ENCODE data around the gene TAAR5.

Gene TAAR5

DNA sequence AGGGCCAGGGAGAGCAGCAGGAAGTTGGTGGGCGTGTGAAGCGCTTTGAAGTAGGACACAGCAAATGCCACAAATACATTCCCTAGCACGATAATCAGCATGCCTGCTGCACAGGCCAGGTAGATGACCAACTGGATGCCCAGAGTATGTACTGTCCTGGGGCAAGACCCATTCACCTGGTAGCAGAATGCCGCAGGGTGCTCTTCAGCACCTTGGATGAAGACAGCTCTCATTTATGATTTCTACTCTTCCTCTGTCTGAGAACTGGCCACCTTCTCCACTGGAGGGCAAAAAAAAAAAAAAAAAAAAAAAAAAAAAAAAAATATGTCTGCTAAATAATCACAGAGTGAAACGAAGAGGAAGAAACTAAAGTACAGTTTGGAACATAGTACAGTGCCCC lies at the start of gene TAAR5:
TSS of gene TAAR5 (minus strand) at position 288 of the 400 bp plus-strand sequence. CDS start at position 233, 55 bp downstream.
- TF ChIP-seq GATA2 (IDR thresholded peaks at IDR 0.05; ENCODE audit: low read depth, low read length) (no peak), GATA3 (IDR thresholded peaks at IDR 0.05; ENCODE audit: low read depth, low read length) (no peak)

DNA sequence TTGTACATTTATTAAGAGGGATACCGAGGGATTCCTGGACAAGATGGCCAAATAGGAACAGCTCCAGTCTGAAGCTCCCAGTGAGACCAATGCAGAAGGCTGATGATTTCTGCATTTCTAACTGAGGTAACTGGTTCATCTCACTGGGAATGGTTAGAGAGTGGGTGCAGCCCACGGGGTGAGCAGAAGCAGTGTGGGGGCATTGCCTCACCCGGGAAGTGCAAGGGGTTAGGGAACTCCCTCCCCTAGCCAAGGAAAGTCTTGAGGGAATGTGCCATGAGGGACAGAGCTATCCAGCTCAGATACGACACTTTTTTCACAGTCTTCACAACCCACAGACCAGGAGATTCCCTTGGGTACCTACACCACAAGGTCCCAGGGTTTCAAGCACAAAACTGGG lies 45.3 kb upstream of the TAAR5 start:
- no peak for TF ChIP-seq GATA3 (IDR thresholded peaks at IDR 0.05; ENCODE audit: low read depth, low read length)
- no peak for TF ChIP-seq GATA2 (IDR thresholded peaks at IDR 0.05; ENCODE audit: low read depth, low read length)

GRCh38 chr6:132633362-132633761 lies 43.8 kb upstream of the TAAR5 start:
- TF ChIP-seq GATA2 (IDR thresholded peaks at IDR 0.05; ENCODE audit: low read depth, low read length) (no peak), GATA3 (IDR thresholded peaks at IDR 0.05; ENCODE audit: low read depth, low read length) (no peak)

GRCh38 chr6:132624175-132624574 lies 34.6 kb upstream of the TAAR5 start, which contains the start of gene TAAR2:
Gene TAAR2, minus strand, starts transcription at chr6:132624275. Its CDS starts 0 bp downstream, at chr6:132624275.
- TF ChIP-seq GATA2 (IDR thresholded peaks at IDR 0.05; ENCODE audit: low read depth, low read length), result no peak
- TF ChIP-seq GATA3 (IDR thresholded peaks at IDR 0.05; ENCODE audit: low read depth, low read length), result no peak

DNA sequence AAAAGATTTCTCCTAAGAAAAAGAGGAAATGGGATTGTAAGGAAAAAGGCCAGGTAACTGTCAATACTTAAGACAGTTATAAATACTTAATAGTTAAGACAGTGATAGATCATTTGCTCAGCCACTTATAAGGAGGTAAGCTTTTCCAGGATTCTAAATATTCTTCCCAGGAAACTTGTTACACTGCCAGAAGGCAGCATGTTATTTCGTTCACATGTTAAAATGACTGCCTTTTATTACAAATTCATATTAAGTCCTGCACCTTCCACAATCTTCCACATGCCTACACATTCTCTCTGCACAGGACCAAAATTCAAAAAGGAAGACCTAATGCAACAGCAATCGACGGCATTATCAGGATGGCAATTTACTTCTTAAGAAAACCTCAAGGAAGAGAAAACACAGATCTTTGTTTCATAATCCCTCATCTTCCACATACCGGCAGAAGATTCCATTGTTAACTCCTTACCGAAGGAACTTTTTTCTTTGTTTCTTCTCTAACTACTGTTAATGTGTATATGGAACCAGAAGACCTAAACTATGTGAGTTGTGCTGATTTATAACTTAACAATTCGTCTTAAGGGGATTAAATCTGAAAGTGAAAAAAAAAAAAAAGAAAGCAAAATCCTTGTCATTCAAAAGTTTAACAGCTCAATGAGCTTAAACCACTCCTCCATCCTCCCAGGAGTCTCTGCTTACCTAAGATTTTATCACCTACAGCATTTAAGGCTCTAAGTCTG lies 33.7 kb upstream of the TAAR5 start:
- TF ChIP-seq GATA2 (IDR thresholded peaks at IDR 0.05; ENCODE audit: low read depth, low read length) (no peak), GATA3 (IDR thresholded peaks at IDR 0.05; ENCODE audit: low read depth, low read length) (no peak)

GRCh38 chr6:132616677-132617076 lies 27.1 kb upstream of the TAAR5 start:
- no peak for TF ChIP-seq GATA2 (IDR thresholded peaks at IDR 0.05; ENCODE audit: low read depth, low read length)
- no peak for TF ChIP-seq GATA3 (IDR thresholded peaks at IDR 0.05; ENCODE audit: low read depth, low read length)

DNA sequence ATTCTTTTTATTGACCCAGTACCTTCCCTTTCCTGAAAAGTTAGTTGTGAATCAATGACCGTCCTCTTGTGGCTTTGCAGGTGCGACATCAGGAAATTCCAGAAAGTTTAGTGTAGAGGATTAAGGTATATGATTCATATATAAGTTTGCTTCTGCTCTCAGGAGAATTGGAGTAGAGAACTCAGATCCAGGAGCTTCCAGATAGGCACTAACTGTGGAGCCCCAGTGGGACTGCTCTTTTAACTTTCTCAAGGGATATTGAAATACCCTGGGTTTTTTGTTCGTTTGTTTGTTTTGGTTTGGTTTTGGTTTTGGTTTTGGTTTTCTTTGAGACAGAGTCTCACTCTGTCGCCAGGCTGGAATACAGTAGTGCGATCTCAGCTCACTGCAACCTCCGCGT lies 25.0 kb upstream of the TAAR5 start:
- no peak for TF ChIP-seq GATA2 (IDR thresholded peaks at IDR 0.05; ENCODE audit: low read depth, low read length)
- no peak for TF ChIP-seq GATA3 (IDR thresholded peaks at IDR 0.05; ENCODE audit: low read depth, low read length)

DNA sequence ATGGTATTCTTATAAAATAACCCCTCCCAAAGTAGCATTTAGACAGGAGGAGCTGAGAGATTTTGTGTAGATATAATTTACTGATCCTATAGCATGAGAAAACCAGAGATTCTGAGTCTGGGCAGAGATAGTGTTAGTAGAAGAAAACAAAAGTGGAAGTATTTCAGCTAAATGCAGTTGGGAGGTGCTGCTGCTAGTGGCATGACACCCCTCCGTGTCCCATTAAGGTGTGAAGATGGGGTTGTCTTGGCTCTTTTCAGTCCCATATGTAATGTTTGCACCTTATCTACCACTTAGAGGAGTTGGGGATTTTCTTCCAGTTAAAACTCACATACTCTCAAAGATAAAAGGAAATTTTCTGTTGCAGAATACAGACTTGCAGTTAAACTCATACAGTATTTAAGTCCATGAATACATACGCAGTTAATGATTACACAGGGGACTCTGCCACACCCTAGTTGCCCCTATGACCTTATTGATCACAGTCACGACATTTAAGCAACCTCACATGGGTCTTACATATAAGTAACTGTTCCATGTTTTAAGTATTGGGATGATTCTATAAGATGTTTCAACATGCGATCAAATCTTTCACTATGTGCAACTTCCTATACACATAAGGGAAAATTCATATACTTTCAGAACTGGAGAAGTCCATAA lies 23.0 kb upstream of the TAAR5 start:
- TF ChIP-seq GATA3 (IDR thresholded peaks at IDR 0.05; ENCODE audit: low read depth, low read length) (no peak), GATA2 (IDR thresholded peaks at IDR 0.05; ENCODE audit: low read depth, low read length) (no peak)

- TF ChIP-seq GATA2 (IDR thresholded peaks at IDR 0.05; ENCODE audit: low read depth, low read length) (no peak), GATA3 (IDR thresholded peaks at IDR 0.05; ENCODE audit: low read depth, low read length) (no peak)
Observed at GRCh38 chr6:132611616-132612015, 22.1 kb upstream of the TAAR5 start.

- TF ChIP-seq GATA3 (IDR thresholded peaks at IDR 0.05; ENCODE audit: low read depth, low read length) (no peak), GATA2 (IDR thresholded peaks at IDR 0.05; ENCODE audit: low read depth, low read length) (no peak)
Observed at GRCh38 chr6:132607544-132608233, 18.1 kb upstream of the TAAR5 start.

GRCh38 chr6:132604635-132605152 lies 15.2 kb upstream of the TAAR5 start:
- TF ChIP-seq GATA3 (IDR thresholded peaks at IDR 0.05; ENCODE audit: low read depth, low read length) (no peak), GATA2 (IDR thresholded peaks at IDR 0.05; ENCODE audit: low read depth, low read length) (no peak)

DNA sequence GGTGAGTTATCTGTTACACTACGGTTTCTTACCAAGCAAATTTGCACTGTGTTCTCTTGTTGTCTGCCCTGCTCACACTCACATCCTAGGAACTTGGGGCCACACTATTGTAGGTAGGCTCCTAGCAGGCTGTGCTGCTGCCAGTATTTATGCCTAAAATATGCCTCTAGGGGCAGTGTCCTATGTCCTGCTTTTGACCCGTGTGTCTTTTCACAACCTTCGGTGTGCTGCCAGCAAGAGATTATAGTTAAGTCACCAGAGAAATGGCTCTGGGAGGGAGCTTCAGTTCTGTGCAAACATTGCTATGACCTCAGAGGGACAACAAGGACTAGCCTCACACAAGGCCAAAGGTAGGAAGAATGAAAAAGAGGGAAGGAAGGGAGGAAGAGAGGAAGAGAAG lies 8.9 kb upstream of the TAAR5 start:
- no peak for TF ChIP-seq GATA2 (IDR thresholded peaks at IDR 0.05; ENCODE audit: low read depth, low read length)
- TF ChIP-seq GATA3 (IDR thresholded peaks at IDR 0.05; ENCODE audit: low read depth, low read length), result no peak

DNA sequence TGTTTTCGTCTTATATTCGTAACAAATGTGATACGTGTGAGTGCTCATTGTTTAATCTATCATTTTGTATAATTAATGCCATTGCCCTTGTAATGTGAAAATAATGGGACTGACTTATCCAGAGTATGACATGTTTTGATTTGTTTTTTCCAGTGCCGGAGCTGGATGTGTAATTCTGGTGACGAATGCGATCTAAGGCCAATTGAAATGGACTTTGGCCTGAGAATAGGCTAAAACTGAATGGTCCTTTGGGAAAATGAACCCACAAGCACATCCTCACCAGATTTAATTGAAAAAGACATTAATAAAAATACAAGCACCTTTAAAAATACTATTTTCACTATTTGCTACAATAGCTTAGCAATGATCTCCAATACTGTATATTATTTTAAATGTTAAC lies 6.7 kb upstream of the TAAR5 start:
- TF ChIP-seq GATA3 (IDR thresholded peaks at IDR 0.05; ENCODE audit: low read depth, low read length) (no peak), GATA2 (IDR thresholded peaks at IDR 0.05; ENCODE audit: low read depth, low read length) (no peak)

DNA sequence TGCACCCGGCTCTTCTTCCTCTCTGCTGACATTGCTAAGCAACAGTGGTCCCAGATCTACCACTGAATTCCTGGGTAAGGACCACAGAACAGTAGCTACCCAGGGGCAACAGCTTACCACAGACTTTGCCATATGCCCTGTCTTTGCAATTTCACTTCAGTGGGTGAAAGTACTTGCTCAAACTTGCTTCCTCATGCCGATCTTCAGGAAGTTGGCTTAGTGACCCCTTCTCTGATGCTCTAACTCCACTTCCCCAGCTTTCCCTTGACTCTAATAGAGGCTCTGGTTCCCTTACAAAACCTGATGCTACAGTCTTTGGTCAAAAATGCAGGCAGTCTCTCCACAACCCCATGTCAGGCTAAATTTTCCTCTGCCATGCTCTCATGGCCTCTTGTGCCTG lies 3.3 kb upstream of the TAAR5 start:
- TF ChIP-seq GATA2 (IDR thresholded peaks at IDR 0.05; ENCODE audit: low read depth, low read length), result no peak
- no peak for TF ChIP-seq GATA3 (IDR thresholded peaks at IDR 0.05; ENCODE audit: low read depth, low read length)
